ENCODE results near the gene TTLL6.

DNA sequence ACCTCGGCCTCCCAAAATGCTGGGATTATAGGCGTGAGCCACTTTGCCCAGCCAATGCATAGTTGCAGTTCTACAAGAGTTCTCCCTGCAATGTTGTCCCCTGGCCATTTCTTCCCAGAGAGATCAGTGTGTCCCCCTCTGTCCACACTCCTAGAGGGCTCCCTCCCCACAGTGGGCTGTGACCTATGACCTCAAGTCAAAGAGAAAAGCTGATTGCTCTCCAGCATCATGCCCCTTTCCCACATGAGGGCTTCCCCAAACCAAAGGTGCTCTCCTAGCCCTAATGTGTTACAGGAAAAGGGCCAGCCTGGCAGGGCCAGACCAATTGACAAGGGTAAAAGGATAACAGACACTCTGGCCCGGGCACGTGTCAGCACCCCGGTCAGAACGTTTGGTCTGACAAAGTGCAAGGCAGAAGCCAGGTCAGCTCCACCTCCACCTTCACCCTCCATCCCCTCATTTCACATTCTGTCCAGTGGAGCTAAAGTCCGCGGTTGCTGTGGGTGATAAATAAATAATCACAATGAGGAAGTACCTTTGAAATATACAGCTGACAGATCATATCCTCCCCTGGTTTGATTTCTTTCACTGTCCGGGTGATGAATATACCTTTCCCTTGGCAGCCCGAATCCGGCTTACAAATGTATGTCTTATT lies 17.8 kb downstream of the TTLL6 start:
- TF ChIP-seq CTCF (IDR thresholded peaks at IDR 0.05) (no peak), POLR2A (IDR thresholded peaks at IDR 0.05) (no peak)
